HCT116 (cell line): ENCODE measurements around the gene FAIM2. TPM values are rescaled to one million over a fixed set of nuclear protein-coding genes. Genes with fewer than 3 reads are reported as not detected.

Source experiments
- ATAC-seq: fragments of 200-7000 bp; cut with Tn5 transposase; 2 replicates; pipeline ENCODE4 v1.9.1; 2020; ENCODE audit warnings: mild to moderate bottlenecking, moderate library complexity
- BruUV-seq: library from RNA; stranded (reverse); fragments of 400-500 nt; replicated peaks from 2 replicates; lab custom pipeline; 2021; lab: Mats Ljungman, UMichigan
- CTCF ChIA-PET: fragments of 300-600 bp; sonication (Branson Sonifier 250); formaldehyde crosslinking; loops from one replicate; lab custom pipeline; 2021; ENCODE audit warnings: antibody characterized with exemption; lab: Charles Lee
- POLR2A ChIA-PET: fragments of 300-600, 350-600 bp; sonication (Branson Sonifier 250); formaldehyde crosslinking; loops from one replicate; lab custom pipeline; 2021; ENCODE audit warnings: antibody characterized with exemption; lab: Charles Lee
- RAD21 ChIA-PET, 2 experiments: fragments of 300-600 bp; sonication (Branson Sonifier 250); formaldehyde crosslinking; loops; one replicate each; lab custom pipeline; 2023; ENCODE audit warnings: low total read pairs in 2 of 2; ENCODE audit not compliant: uncharacterized antibody in 2 of 2, unreplicated experiment in 2 of 2, low non-redundant PET in 1 of 2; lab: Charles Lee
- DNase-seq: peaks from one replicate; pipeline ENCODE4 v3.0.0-alpha.2; 2010; ENCODE audit warnings: low read depth, low spot score
- H2AFZ ChIP-seq: fragments of 200-600 bp; shearing (Covaris generic), sonication (generic); 2 replicates; pipeline ENCODE4 v1.6.1; 2017; ENCODE audit warnings: low read depth, mixed run types, mixed read lengths, antibody characterized with exemption, low read length; ENCODE audit not compliant: poor library complexity, severe bottlenecking
- H3K27ac ChIP-seq: 2 replicates; pipeline ENCODE4 v1.5.1; 2012; ENCODE audit warnings: low read depth, low read length
- H3K27me3 ChIP-seq: fragments of 200-600 bp; sonication (generic); 2 replicates; pipeline ENCODE4 v1.6.1; 2016; ENCODE audit warnings: mixed run types, low read length, mixed read lengths; ENCODE audit not compliant: insufficient read depth
- H3K36me3 ChIP-seq, 2 experiments: fragments of 200-500 bp in 1 of 2; fragments of 200-600 bp in 1 of 2; sonication (Bioruptor generic) in 1 of 2; sonication (generic) in 1 of 2; 2 replicates each; pipeline versions ENCODE4 v1.5.1 to v1.6.1; 2014 to 2016; ENCODE audit warnings: low read length in 2 of 2, inconsistent platforms in 1 of 2, mixed read lengths in 1 of 2, mixed run types in 1 of 2; ENCODE audit not compliant: insufficient read depth in 2 of 2, control insufficient read depth in 1 of 2
- H3K4me1 ChIP-seq, 2 experiments: fragments of 200-600 bp in 1 of 2; sonication (generic) in 1 of 2; 2 replicates each; pipeline versions ENCODE4 v1.5.1 to v1.6.1; 2012 to 2017; ENCODE audit warnings: low read length in 2 of 2, inconsistent platforms in 1 of 2, mild to moderate bottlenecking in 1 of 2, mixed read lengths in 1 of 2, mixed run types in 1 of 2, moderate library complexity in 1 of 2; ENCODE audit not compliant: insufficient read depth in 2 of 2, control insufficient read depth in 1 of 2
- H3K4me2 ChIP-seq: fragments of 200-600 bp; sonication (generic); 2 replicates; pipeline ENCODE4 v1.6.1; 2017; ENCODE audit warnings: mixed run types, low read length, mixed read lengths
- H3K4me3 ChIP-seq, 2 experiments: fragments of 200-600 bp in 1 of 2; sonication (generic) in 1 of 2; replicated peaks in 1 of 2; 2 replicates each; pipeline ENCODE4 v1.5.1; 2011 to 2016; ENCODE audit warnings: low read length in 2 of 2, control low read depth in 1 of 2, low read depth in 1 of 2, mild to moderate bottlenecking in 1 of 2, mixed read lengths in 1 of 2, mixed run types in 1 of 2
- H3K79me2 ChIP-seq: fragments of 200-600 bp; sonication (generic); 2 replicates; pipeline ENCODE4 v1.6.1; 2017; ENCODE audit warnings: mild to moderate bottlenecking, mixed run types, low read length, moderate library complexity, mixed read lengths; ENCODE audit not compliant: insufficient read depth
- H3K9ac ChIP-seq: fragments of 200-600 bp; sonication (generic); 2 replicates; pipeline ENCODE4 v1.6.1; 2016; ENCODE audit warnings: low read length, mixed read lengths
- H3K9me2 ChIP-seq: fragments of 200-600 bp; sonication (generic), shearing (Covaris generic); 2 replicates; pipeline ENCODE4 v1.6.1; 2017; ENCODE audit warnings: mixed run types, mild to moderate bottlenecking, moderate library complexity; ENCODE audit not compliant: insufficient read depth
- H3K9me3 ChIP-seq, 2 experiments: fragments of 200-500 bp in 1 of 2; fragments of 200-600 bp in 1 of 2; sonication (Bioruptor generic) in 1 of 2; sonication (generic) in 1 of 2; 2 replicates each; pipeline ENCODE4 v1.6.1; 2014 to 2017; ENCODE audit warnings: low read length in 2 of 2, mixed read lengths in 2 of 2, inconsistent platforms in 1 of 2, low read depth in 1 of 2, mild to moderate bottlenecking in 1 of 2, mixed run types in 1 of 2, moderate library complexity in 1 of 2; ENCODE audit not compliant: control insufficient read depth in 1 of 2, insufficient read depth in 1 of 2
- H4K20me1 ChIP-seq: fragments of 200-600 bp; sonication (generic), shearing (Covaris generic); 2 replicates; pipeline ENCODE4 v1.6.1; 2017; ENCODE audit warnings: mixed run types, mild to moderate bottlenecking, moderate library complexity; ENCODE audit not compliant: insufficient read depth
- ATF3 ChIP-seq: IDR thresholded peaks from 2 replicates; pipeline ENCODE4 v1.6.1; 2012
- CBX3 ChIP-seq: IDR thresholded peaks from 2 replicates; pipeline ENCODE4 v1.6.1; 2012; ENCODE audit warnings: low read depth
- EGR1 ChIP-seq: IDR thresholded peaks from 2 replicates; pipeline ENCODE4 v1.6.1; 2012; ENCODE audit warnings: low read depth
- ELF1 ChIP-seq: IDR thresholded peaks from 2 replicates; pipeline ENCODE4 v1.6.1; 2012; ENCODE audit warnings: low read depth, borderline replicate concordance
- EZH2 ChIP-seq: fragments of 200-600 bp; sonication (generic); IDR thresholded peaks from 2 replicates; pipeline ENCODE4 v1.6.1; 2017; ENCODE audit warnings: antibody characterized with exemption, mixed run types
- EZH2phosphoT487 ChIP-seq: fragments of 200-600 bp; IDR thresholded peaks from 2 replicates; pipeline ENCODE4 v1.6.1; 2018; ENCODE audit warnings: antibody characterized with exemption, borderline replicate concordance
- FOSL1 ChIP-seq: IDR thresholded peaks from 2 replicates; pipeline ENCODE4 v1.6.1; 2012; ENCODE audit warnings: low read depth
- JUND ChIP-seq: IDR thresholded peaks from 2 replicates; pipeline ENCODE4 v1.6.1; 2012
- POLR2A ChIP-seq: IDR thresholded peaks from 2 replicates; pipeline ENCODE4 v1.7.0; 2011; ENCODE audit warnings: borderline replicate concordance; ENCODE audit not compliant: insufficient read depth, insufficient read length; ENCODE audit errors: extremely low read depth
- RAD21 ChIP-seq: IDR thresholded peaks from 2 replicates; pipeline ENCODE4 v1.6.1; 2012; ENCODE audit warnings: low read depth, mild to moderate bottlenecking
- REST ChIP-seq: IDR thresholded peaks from 2 replicates; pipeline ENCODE4 v1.6.1; 2012; ENCODE audit warnings: low read depth
- SIN3A ChIP-seq: IDR thresholded peaks from 2 replicates; pipeline ENCODE4 v1.6.1; 2012; ENCODE audit warnings: low read depth
- SP1 ChIP-seq: IDR thresholded peaks from 2 replicates; pipeline ENCODE4 v1.6.1; 2012; ENCODE audit warnings: low read depth
- SRF ChIP-seq: IDR thresholded peaks from 2 replicates; pipeline ENCODE4 v1.6.1; 2012; ENCODE audit warnings: low read depth
- TCF7L2 ChIP-seq: IDR thresholded peaks from 2 replicates; pipeline ENCODE4 v1.7.0; 2011; ENCODE audit warnings: borderline replicate concordance, inconsistent platforms; ENCODE audit not compliant: insufficient read depth, insufficient read length; ENCODE audit errors: extremely low read depth
- YY1 ChIP-seq: IDR thresholded peaks from 2 replicates; pipeline ENCODE4 v1.6.1; 2011; ENCODE audit warnings: low read length, low read depth, moderate library complexity, mild to moderate bottlenecking; ENCODE audit not compliant: insufficient replicate concordance; ENCODE audit errors: extremely low read depth
- ZFX ChIP-seq: fragments of 450-650 bp; IDR thresholded peaks from 2 replicates; pipeline ENCODE4 v1.6.1; 2017
- intact Hi-C: fragments of 100-400 bp; cut with micrococcal nuclease; formaldehyde crosslinking; loops from 2 replicates; pipeline ENCODE4 v1.10.0; 2022
- total RNA-seq: library from RNA; stranded (reverse); gene quantifications from one replicate; pipeline ENCODE4 v1.2.1, GENCODE V29; 2021; ENCODE audit not compliant: unreplicated experiment
- TF ChIP-seq, protein P1 (sequence below), 3 experiments: fragments of 200-600 bp in 1 of 3; sonication (generic) in 1 of 3; IDR thresholded peaks in 2 of 3; conservative IDR thresholded peaks in 1 of 3; 2 replicates each; pipeline ENCODE4 v1.5.1; 2012 to 2017; ENCODE audit warnings: low read depth in 2 of 3, low read length in 2 of 3, antibody characterized with exemption in 1 of 3, borderline replicate concordance in 1 of 3, control low read depth in 1 of 3, mild to moderate bottlenecking in 1 of 3, mixed read lengths in 1 of 3, mixed run types in 1 of 3, moderate library complexity in 1 of 3; ENCODE audit not compliant: insufficient read depth in 1 of 3
- TF ChIP-seq, protein P2 (sequence below): IDR thresholded peaks from 2 replicates; pipeline ENCODE4 v1.6.1; 2011; ENCODE audit warnings: mild to moderate bottlenecking, low read length, moderate library complexity; ENCODE audit not compliant: insufficient replicate concordance; ENCODE audit errors: extremely low read depth

Gene FAIM2
- total RNA-seq, 1 experiment from 2014 or later: not detected

DNA sequence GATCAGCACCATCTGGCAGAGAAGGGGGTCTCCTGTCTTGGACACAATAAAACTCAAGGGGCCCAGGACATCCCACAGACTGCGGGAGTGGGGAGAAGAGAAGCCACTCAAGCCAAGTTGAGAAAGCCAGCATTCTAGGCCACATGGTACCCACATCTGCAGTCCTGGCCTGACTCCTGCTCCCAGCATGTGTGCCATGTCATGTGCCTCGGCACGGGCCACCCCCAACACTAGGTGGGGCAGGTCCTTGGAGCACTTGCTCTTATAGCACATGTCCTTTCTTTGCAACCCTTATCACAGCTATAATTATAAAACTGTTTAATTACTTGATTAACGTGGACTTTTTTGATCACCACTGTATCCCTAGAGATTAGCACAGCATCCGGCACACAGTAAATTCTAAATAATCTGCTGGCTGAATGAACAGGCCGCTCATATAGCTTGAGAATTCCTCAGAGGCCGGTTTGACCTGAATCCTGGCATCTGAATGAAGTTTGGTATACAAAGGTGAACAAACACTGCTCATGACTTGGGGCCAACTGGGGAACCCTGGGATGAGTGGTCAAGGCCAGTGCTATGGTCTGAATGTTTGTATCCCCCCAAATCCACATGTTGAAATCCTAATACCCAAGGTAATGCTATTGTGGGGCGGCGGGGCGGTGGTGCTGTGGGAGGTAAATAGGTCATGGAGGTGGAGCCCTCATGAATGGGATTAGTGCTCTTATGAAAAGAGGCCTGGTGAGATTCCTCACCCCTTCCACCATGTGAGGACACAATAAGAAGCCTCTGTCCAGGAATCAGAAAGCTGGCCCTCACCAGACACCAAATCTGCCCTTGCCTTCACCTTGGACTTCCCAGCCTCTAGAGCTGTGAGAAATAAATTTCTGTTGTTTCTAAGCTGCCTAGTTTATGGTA lies 82.1 kb downstream of the FAIM2 start:
- H3K27ac ChIP-seq: no peak overlapping the region
- POLR2A ChIA-PET: no interaction called here
- RAD21 ChIA-PET: no interaction called here
- no peaks in the 10 kb centered on the region for H3K9me2 ChIP-seq
- no peaks in the 10 kb centered on the region for H3K9me3 ChIP-seq
- H3K4me3 ChIP-seq: no peak overlapping the region
- no peak for DNase-seq
- H3K4me2 ChIP-seq: no peak overlapping the region
- no peaks in the 10 kb centered on the region for H3K36me3 ChIP-seq
- H4K20me1 ChIP-seq: no peaks in the 10 kb centered on the region
- no peak for ATAC-seq
- intact Hi-C loops: no loop called here
- H3K4me1 ChIP-seq: peaks cover 0 to 5% of the 10 kb centered on the region in 2 experiments; a peak in 1 of 4 replicates
- no TSS peak for BruUV-seq
- H2AFZ ChIP-seq: no peak overlapping the region
- H3K9ac ChIP-seq: no peak overlapping the region
- no peaks in the 10 kb centered on the region for H3K79me2 ChIP-seq
- CTCF ChIA-PET: interaction anchor here (1.5 kb wide), 1 partner anchor 43 kb away, joined by 3 read pairs; no protein-coding TSS in a partner anchor
- no peaks in the 10 kb centered on the region for H3K27me3 ChIP-seq
- no peak for TF ChIP-seq CBX3
- no peak for TF ChIP-seq REST
- TF ChIP-seq SIN3A: no peak
- no peak for TF ChIP-seq EZH2
- TF ChIP-seq POLR2A: no peak
- TF ChIP-seq RAD21: no peak
- TF ChIP-seq, protein P1, sequence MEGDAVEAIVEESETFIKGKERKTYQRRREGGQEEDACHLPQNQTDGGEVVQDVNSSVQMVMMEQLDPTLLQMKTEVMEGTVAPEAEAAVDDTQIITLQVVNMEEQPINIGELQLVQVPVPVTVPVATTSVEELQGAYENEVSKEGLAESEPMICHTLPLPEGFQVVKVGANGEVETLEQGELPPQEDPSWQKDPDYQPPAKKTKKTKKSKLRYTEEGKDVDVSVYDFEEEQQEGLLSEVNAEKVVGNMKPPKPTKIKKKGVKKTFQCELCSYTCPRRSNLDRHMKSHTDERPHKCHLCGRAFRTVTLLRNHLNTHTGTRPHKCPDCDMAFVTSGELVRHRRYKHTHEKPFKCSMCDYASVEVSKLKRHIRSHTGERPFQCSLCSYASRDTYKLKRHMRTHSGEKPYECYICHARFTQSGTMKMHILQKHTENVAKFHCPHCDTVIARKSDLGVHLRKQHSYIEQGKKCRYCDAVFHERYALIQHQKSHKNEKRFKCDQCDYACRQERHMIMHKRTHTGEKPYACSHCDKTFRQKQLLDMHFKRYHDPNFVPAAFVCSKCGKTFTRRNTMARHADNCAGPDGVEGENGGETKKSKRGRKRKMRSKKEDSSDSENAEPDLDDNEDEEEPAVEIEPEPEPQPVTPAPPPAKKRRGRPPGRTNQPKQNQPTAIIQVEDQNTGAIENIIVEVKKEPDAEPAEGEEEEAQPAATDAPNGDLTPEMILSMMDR (IDR thresholded peaks at IDR 0.05 in 2 of 3, conservative IDR thresholded peaks at IDR 0.05 in 1 of 3; ENCODE audit: borderline replicate concordance in 1 of 3, insufficient read depth in 1 of 3, low read depth in 2 of 3, low read length in 2 of 3): no peak
- TF ChIP-seq, protein P2, sequence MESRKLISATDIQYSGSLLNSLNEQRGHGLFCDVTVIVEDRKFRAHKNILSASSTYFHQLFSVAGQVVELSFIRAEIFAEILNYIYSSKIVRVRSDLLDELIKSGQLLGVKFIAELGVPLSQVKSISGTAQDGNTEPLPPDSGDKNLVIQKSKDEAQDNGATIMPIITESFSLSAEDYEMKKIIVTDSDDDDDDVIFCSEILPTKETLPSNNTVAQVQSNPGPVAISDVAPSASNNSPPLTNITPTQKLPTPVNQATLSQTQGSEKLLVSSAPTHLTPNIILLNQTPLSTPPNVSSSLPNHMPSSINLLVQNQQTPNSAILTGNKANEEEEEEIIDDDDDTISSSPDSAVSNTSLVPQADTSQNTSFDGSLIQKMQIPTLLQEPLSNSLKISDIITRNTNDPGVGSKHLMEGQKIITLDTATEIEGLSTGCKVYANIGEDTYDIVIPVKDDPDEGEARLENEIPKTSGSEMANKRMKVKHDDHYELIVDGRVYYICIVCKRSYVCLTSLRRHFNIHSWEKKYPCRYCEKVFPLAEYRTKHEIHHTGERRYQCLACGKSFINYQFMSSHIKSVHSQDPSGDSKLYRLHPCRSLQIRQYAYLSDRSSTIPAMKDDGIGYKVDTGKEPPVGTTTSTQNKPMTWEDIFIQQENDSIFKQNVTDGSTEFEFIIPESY: no peak
- no peak for TF ChIP-seq YY1
- no peak for TF ChIP-seq SRF
- no peak for TF ChIP-seq ZFX
- no peak for TF ChIP-seq ELF1
- no peak for TF ChIP-seq JUND
- TF ChIP-seq ATF3: no peak
- no peak for TF ChIP-seq SP1
- no peak for TF ChIP-seq EZH2phosphoT487
- TF ChIP-seq TCF7L2: no peak
- TF ChIP-seq EGR1: no peak
- no peak for TF ChIP-seq FOSL1
